Prostate gland (tissue), 2 donors: Measurements from ENCODE around the gene DPP10. TPM values are rescaled to one million over a fixed set of nuclear protein-coding genes. Genes with fewer than 3 reads are reported as not detected.

Source experiments
- DNase-seq: peaks from one replicate; pipeline ENCODE4 v3.0.0-alpha.2; 2019; ENCODE audit warnings: low spot score
- H3K27ac ChIP-seq, 2 donors: fragments of 200-600 bp; sonication (generic); 2 replicates each; pipeline ENCODE4 v1.5.1; 2017 to 2019
- H3K27me3 ChIP-seq: fragments of 200-600 bp; sonication (generic); replicated peaks from 2 replicates; pipeline ENCODE4 v1.5.1; 2019; ENCODE audit not compliant: insufficient read depth
- H3K36me3 ChIP-seq, 2 donors: fragments of 200-600 bp; sonication (generic); 1 replicate in 1 of 2; 2 replicates in 1 of 2; pipeline versions ENCODE4 v1.5.1 to v1.8.1; 2017 to 2019
- H3K4me1 ChIP-seq: fragments of 200-600 bp; sonication (generic); replicated peaks from 2 replicates; pipeline ENCODE4 v1.5.1; 2019
- H3K4me3 ChIP-seq, 2 donors: fragments of 200-600 bp; sonication (generic); 2 replicates each; pipeline ENCODE4 v1.5.1; 2017 to 2019
- H3K9me3 ChIP-seq: fragments of 200-600 bp; sonication (generic); 2 replicates; pipeline ENCODE4 v1.5.1; 2017
- POLR2A ChIP-seq: fragments of 450-650 bp; IDR thresholded peaks from one replicate; pipeline ENCODE4 v1.6.1; 2016; ENCODE audit warnings: antibody characterized with exemption, mild to moderate bottlenecking
- POLR2AphosphoS5 ChIP-seq: sonication (generic); formaldehyde crosslinking; IDR thresholded peaks from one replicate; pipeline ENCODE4 v1.6.1; 2017; ENCODE audit warnings: antibody characterized with exemption
- WGBS: methylation state at CpG from one replicate; pipeline ENCODE4 v1.1.5; 2018; 5-methylcytosine and 5-hydroxymethylcytosine counted together
- intact Hi-C: fragments of 100-400 bp; cut with DNase I; formaldehyde crosslinking; loops from one replicate; pipeline ENCODE4 v1.14.2; 2022
- total RNA-seq, 2 donors: library from RNA; depleted of rRNA; stranded (reverse); fragments of >200 nt; gene quantifications; one replicate each; pipeline ENCODE4 v1.1.0, GENCODE V29; 2016
- TF ChIP-seq, protein P1 (sequence below), 4 experiments: fragments of 200-600 bp in 2 of 4; fragments of 450-650 bp in 2 of 4; sonication (generic) in 2 of 4; IDR thresholded peaks; 1 replicate in 3 of 4; 2 replicates in 1 of 4; pipeline ENCODE4 v1.5.1; 2016 to 2019; ENCODE audit warnings: antibody characterized with exemption in 4 of 4, mild to moderate bottlenecking in 2 of 4, moderate library complexity in 2 of 4

DPP10 gene
- total RNA-seq, 2 donors from 2014 or later: 5.1 TPM; not detected in 1

DNA sequence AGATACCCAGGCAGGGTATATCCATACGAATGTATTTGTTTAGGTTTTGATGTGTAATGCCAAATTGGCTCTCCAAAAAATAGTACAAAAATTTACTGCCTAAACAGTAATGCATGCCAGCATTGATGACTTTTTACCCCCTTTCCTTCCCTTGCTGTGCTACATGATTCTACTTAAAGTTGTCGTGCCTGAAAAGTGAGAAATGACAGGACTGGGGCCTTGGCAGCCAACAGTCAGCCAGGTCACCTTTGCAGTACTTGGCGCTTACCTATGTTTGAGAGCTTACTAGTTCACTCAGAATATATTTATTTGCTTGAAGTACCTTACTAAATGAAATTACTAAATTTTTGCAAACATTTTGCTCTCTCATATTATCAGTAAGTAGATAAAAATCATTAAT, 1329.1 kb downstream of the DPP10 start:
- H3K9me3 ChIP-seq: no peaks in the 10 kb centered on the region
- no peak overlapping the region for H3K4me3 ChIP-seq
- H3K27ac ChIP-seq: no peak overlapping the region
- WGBS: 57% methylated on average over 3 of the region's 3 CpGs
- no peaks in the 10 kb centered on the region for H3K27me3 ChIP-seq
- DNase-seq: no peak
- TF ChIP-seq POLR2AphosphoS5 (no peak), POLR2A (no peak)
- TF ChIP-seq, protein P1, sequence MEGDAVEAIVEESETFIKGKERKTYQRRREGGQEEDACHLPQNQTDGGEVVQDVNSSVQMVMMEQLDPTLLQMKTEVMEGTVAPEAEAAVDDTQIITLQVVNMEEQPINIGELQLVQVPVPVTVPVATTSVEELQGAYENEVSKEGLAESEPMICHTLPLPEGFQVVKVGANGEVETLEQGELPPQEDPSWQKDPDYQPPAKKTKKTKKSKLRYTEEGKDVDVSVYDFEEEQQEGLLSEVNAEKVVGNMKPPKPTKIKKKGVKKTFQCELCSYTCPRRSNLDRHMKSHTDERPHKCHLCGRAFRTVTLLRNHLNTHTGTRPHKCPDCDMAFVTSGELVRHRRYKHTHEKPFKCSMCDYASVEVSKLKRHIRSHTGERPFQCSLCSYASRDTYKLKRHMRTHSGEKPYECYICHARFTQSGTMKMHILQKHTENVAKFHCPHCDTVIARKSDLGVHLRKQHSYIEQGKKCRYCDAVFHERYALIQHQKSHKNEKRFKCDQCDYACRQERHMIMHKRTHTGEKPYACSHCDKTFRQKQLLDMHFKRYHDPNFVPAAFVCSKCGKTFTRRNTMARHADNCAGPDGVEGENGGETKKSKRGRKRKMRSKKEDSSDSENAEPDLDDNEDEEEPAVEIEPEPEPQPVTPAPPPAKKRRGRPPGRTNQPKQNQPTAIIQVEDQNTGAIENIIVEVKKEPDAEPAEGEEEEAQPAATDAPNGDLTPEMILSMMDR (IDR thresholded peaks at IDR 0.05): no peak
- H3K4me1 ChIP-seq: no peaks in the 10 kb centered on the region
- intact Hi-C loops: no loop called here
- no peaks in the 10 kb centered on the region for H3K36me3 ChIP-seq

DNA sequence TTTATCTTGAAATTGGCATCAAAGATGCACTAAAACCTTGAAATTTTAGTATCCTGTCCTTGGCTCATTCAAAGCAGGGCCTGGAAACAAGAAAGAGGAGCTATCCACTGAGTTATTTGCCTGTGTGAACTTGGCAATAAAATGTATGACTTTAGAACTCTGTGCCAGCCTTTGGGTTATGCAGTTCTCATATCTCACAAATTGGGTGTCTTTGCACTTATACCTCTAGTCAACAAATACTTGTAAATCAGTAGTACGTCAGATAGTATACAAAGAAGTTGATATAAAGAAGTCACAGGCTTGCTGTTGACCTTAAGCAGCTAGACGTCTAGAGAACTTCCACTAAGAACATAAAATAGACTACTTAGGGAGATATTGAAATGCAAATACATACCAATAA, 1331.9 kb downstream of the DPP10 start:
- H3K36me3 ChIP-seq: no peaks in the 10 kb centered on the region
- H3K4me1 ChIP-seq: no peaks in the 10 kb centered on the region
- H3K27me3 ChIP-seq: no peaks in the 10 kb centered on the region
- H3K27ac ChIP-seq: no peak overlapping the region
- intact Hi-C loops: no loop called here
- 18% methylated on average over 2 of the region's 2 CpGs for WGBS
- H3K9me3 ChIP-seq: no peaks in the 10 kb centered on the region
- no peak for DNase-seq
- no peak overlapping the region for H3K4me3 ChIP-seq
- TF ChIP-seq, protein P1 (IDR thresholded peaks at IDR 0.05): no peak
- no peak for TF ChIP-seq POLR2A
- no peak for TF ChIP-seq POLR2AphosphoS5

DNA sequence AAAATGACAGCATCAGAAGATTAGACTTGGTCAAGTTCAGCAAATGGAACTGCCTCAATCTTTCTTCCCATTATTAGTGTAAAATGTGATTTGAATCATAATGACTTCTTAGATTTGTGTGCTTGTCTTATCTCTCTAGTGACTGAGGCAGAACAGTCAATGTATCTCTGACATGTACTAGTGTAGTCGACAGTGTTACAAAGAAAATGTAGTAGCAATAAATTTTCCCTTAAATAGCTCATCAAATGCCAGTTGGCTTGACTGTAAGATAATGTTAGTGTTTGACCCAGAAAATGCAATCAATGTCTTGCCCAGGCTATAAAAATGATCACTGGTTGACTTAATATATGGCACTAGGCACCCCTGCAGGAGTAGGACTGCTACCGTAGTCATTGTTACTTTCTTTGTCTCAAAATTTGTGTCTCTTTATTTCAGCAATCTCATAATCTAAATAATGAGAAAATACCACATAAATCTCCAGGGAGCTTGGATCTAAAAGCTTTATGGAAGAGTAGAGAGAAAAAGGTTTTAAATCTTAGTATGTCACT, 1336.7 kb downstream of the DPP10 start:
- intact Hi-C loops: no loop called here
- no peak for DNase-seq
- Histone ChIP-seq H3K27me3 (no peaks in the 10 kb centered on the region), H3K4me3 (no peak overlapping the region), H3K27ac (no peak overlapping the region), H3K4me1 (no peaks in the 10 kb centered on the region), H3K36me3 (no peaks in the 10 kb centered on the region), H3K9me3 (no peaks in the 10 kb centered on the region)
- 34% methylated on average over 2 of the region's 2 CpGs for WGBS
- TF ChIP-seq, protein P1 (IDR thresholded peaks at IDR 0.05): no peak
- TF ChIP-seq POLR2A: no peak

DNA sequence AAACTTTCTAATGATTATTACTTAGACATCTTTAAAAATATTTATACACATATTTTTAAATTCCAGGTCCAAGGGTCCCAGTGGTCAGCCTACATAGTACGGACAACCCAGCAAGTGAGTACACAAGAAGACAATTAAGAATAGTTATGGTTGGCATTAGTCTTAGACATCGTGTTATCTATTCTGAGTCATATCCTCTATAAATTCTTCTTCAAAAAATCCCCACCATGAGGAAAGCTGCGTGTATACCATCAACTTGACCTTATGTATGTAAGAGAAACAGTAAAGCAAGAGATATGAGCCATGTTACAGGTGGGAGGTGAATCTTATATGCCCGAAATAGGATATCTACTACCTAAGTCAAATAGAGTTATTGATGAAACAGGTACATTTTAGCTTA, 1339.8 kb downstream of the DPP10 start:
- H3K27ac ChIP-seq: no peak overlapping the region
- no peak for DNase-seq
- no peaks in the 10 kb centered on the region for H3K27me3 ChIP-seq
- 74% methylated on average over 4 of the region's 4 CpGs for WGBS
- intact Hi-C loops: no loop called here
- no peak overlapping the region for H3K4me3 ChIP-seq
- no peaks in the 10 kb centered on the region for H3K4me1 ChIP-seq
- no peaks in the 10 kb centered on the region for H3K9me3 ChIP-seq
- TF ChIP-seq POLR2A (no peak), POLR2AphosphoS5 (no peak)
- TF ChIP-seq, protein P1 (IDR thresholded peaks at IDR 0.05): no peak
- no peaks in the 10 kb centered on the region for H3K36me3 ChIP-seq

DNA sequence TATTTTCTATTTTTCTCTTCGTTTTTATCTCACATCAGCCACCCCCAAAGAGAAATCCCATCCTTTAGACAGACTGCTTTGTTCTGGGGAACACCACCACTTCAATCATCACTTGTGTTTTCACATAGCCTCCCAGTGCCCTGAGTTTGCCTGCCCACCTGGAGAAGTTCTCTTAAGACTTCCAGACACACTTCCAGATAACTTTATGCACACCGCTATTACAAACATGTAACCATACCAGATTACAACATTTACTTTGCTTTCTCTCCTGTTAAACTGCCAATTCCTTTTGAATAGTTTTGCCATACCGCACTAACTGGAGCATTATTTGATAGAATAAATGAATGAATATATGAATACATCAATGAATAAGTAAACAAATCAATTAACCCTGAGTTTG, 1353.6 kb downstream of the DPP10 start:
- Histone ChIP-seq H3K4me1 (no peaks in the 10 kb centered on the region), H3K27me3 (no peaks in the 10 kb centered on the region), H3K4me3 (no peak overlapping the region), H3K36me3 (no peaks in the 10 kb centered on the region), H3K9me3 (no peaks in the 10 kb centered on the region), H3K27ac (no peak overlapping the region)
- intact Hi-C loops: no loop called here
- WGBS: 81% methylated on average over 3 of the region's 3 CpGs
- TF ChIP-seq, protein P1 (IDR thresholded peaks at IDR 0.05): no peak
- no peak for TF ChIP-seq POLR2AphosphoS5
- TF ChIP-seq POLR2A: no peak
- no peak for DNase-seq
